Frontal cortex (tissue), 4 donors: ENCODE data around the gene CEP112. TPM values are rescaled to one million over a fixed set of nuclear protein-coding genes. Genes with fewer than 3 reads are reported as not detected.

Experiments used
- DNase-seq, 2 donors: peaks; one replicate each; pipeline ENCODE4 v3.0.0; 2012; ENCODE audit warnings: low spot score in 2 of 2
- FAIRE-seq: peaks from 2 replicates; lab custom pipeline; 2012; peaks lifted over from hg19 to GRCh38; lab: Jason Lieb, UNC
- total RNA-seq: library from RNA; depleted of rRNA; stranded (reverse); fragments of >200 nt; gene quantifications from one replicate; pipeline ENCODE4 v1.2.3, GENCODE V29; 2014
- donor health status: control.
- donor health status: control.
- donor health status: control.

Gene CEP112
- total RNA-seq, 1 donor from 2014 or later, result 13.5 TPM

- DNase-seq (no peak), FAIRE-seq (no peak)
Observed at GRCh38 chr17:65601145-65601544, 590.8 kb downstream of the CEP112 start.

- FAIRE-seq (no peak), DNase-seq (no peak)
Observed at GRCh38 chr17:65600518-65600917, 591.4 kb downstream of the CEP112 start.

GRCh38 chr17:65599650-65600049, 592.3 kb downstream of the CEP112 start:
- FAIRE-seq (no peak), DNase-seq (no peak)

- no peak for FAIRE-seq
Observed at GRCh38 chr17:65598746-65599145, 593.2 kb downstream of the CEP112 start.

GRCh38 chr17:65595071-65595656, 596.8 kb downstream of the CEP112 start:
- no peak for FAIRE-seq
- no peak for DNase-seq

More at GRCh38 chr17:65598746-65599145, 593.2 kb downstream of the CEP112 start:
- no peak for DNase-seq

GRCh38 chr17:65593855-65594845, 597.8 kb downstream of the CEP112 start:
- FAIRE-seq (no peak), DNase-seq (no peak)

- no peak for FAIRE-seq
- no peak for DNase-seq
Observed at GRCh38 chr17:65593092-65593854, 598.7 kb downstream of the CEP112 start.

- FAIRE-seq, result no peak
- no peak for DNase-seq
Observed at GRCh38 chr17:65592125-65592965, 599.6 kb downstream of the CEP112 start.

GRCh38 chr17:65589321-65589720, 602.6 kb downstream of the CEP112 start:
- DNase-seq (no peak), FAIRE-seq (no peak)

GRCh38 chr17:65588181-65588808, 603.6 kb downstream of the CEP112 start:
- no peak for DNase-seq
- FAIRE-seq, result no peak

GRCh38 chr17:65587534-65588180, 604.3 kb downstream of the CEP112 start:
- DNase-seq (no peak), FAIRE-seq (no peak)

- DNase-seq, result no peak
- FAIRE-seq, result no peak
Observed at GRCh38 chr17:65586899-65587298, 605.0 kb downstream of the CEP112 start.

Other genes with a start within 250 kb of the CEP112 start
- gene APOH, start 37.3 kb upstream of the CEP112 start, total RNA-seq, result not detected
- 24.9 TPM for gene PRKCA, start 110.5 kb upstream of the CEP112 start, total RNA-seq